Endothelial cell of umbilical vein (primary cell): ENCODE results near the gene SKI. TPM values are rescaled to one million over a fixed set of nuclear protein-coding genes. Genes with fewer than 3 reads are reported as not detected.

Experiments
- BruUV-seq: library from RNA; stranded (reverse); fragments of 400-500 nt; replicated peaks from 2 replicates; lab custom pipeline; 2021; lab: Mats Ljungman, UMichigan
- CTCF ChIA-PET: fragments of 300-600, 350-600 bp; sonication (Branson Sonifier 250); formaldehyde crosslinking; loops from one replicate; lab custom pipeline; 2021; ENCODE audit warnings: antibody characterized with exemption, inconsistent platforms; lab: Charles Lee
- POLR2A ChIA-PET: fragments of 300-600, 350-600 bp; sonication (Branson Sonifier 250); formaldehyde crosslinking; loops from one replicate; lab custom pipeline; 2021; ENCODE audit warnings: antibody characterized with exemption, inconsistent platforms; lab: Charles Lee
- DNase-seq: peaks from one replicate; pipeline ENCODE4 v3.0.0-alpha.2; 2011; ENCODE audit warnings: low read depth, low spot score
- FAIRE-seq: peaks from 2 replicates; lab custom pipeline; 2011; peaks lifted over from hg19 to GRCh38; lab: Jason Lieb, UNC
- H2AFZ ChIP-seq: 2 replicates; pipeline ENCODE4 v1.6.0; 2012; ENCODE audit warnings: low read depth, low read length, control low read depth, inconsistent platforms
- H3K27ac ChIP-seq: 2 replicates; pipeline ENCODE4 v1.5.1; 2011; ENCODE audit warnings: low read depth, mild to moderate bottlenecking, control low read depth, low read length, moderate library complexity; ENCODE audit not compliant: insufficient read depth
- H3K27me3 ChIP-seq, 2 experiments: 2 replicates each; pipeline versions ENCODE4 v1.6.0 to v1.6.1; 2011; ENCODE audit warnings: low read length in 2 of 2, mixed read lengths in 1 of 2; ENCODE audit not compliant: control insufficient read depth in 2 of 2, insufficient read depth in 2 of 2
- H3K36me3 ChIP-seq, 2 experiments: 2 replicates in 1 of 2; 3 replicates in 1 of 2; pipeline ENCODE4 v1.5.1; 2011; ENCODE audit warnings: low read length in 2 of 2, mild to moderate bottlenecking in 1 of 2, moderate library complexity in 1 of 2; ENCODE audit not compliant: control insufficient read depth in 2 of 2, insufficient read depth in 2 of 2; ENCODE audit errors: extremely low read depth in 1 of 2
- H3K4me1 ChIP-seq: 3 replicates; pipeline ENCODE4 v1.5.1; 2011; ENCODE audit warnings: mild to moderate bottlenecking, low read length; ENCODE audit not compliant: control insufficient read depth, insufficient read depth; ENCODE audit errors: extremely low read depth
- H3K4me2 ChIP-seq: 2 replicates; pipeline ENCODE4 v1.6.1; 2011; ENCODE audit warnings: low read length, control low read depth, mixed read lengths; ENCODE audit not compliant: insufficient read depth
- H3K4me3 ChIP-seq, 3 experiments: fragments of 200-600 bp in 1 of 3; sonication (generic), shearing (Covaris generic) in 1 of 3; replicated peaks in 1 of 3; 2 replicates each; pipeline ENCODE4 v1.5.1; 2011 to 2016; ENCODE audit warnings: control low read depth in 3 of 3, low read length in 3 of 3, mild to moderate bottlenecking in 2 of 3, inconsistent platforms in 1 of 3, low read depth in 1 of 3, moderate library complexity in 1 of 3; ENCODE audit not compliant: insufficient read depth in 1 of 3
- H3K79me2 ChIP-seq: 2 replicates; pipeline ENCODE4 v1.6.0; 2012; ENCODE audit warnings: low read length, inconsistent platforms; ENCODE audit not compliant: control insufficient read depth, insufficient read depth
- H3K9ac ChIP-seq: replicated peaks from 2 replicates; pipeline ENCODE3; 2011; ENCODE audit warnings: low read length, control low read depth; ENCODE audit not compliant: insufficient read depth; ENCODE audit errors: extremely low read depth
- H3K9me1 ChIP-seq: replicated peaks from 3 replicates; pipeline ENCODE4 v1.6.0; 2011; ENCODE audit warnings: mild to moderate bottlenecking, low read length; ENCODE audit not compliant: control insufficient read depth, insufficient read depth; ENCODE audit errors: extremely low read depth
- H3K9me3 ChIP-seq: replicated peaks from 2 replicates; pipeline ENCODE4 v1.5.1; 2012; ENCODE audit warnings: low read length, inconsistent platforms; ENCODE audit not compliant: control insufficient read depth, insufficient read depth
- H4K20me1 ChIP-seq: replicated peaks from 2 replicates; pipeline ENCODE3; 2011; ENCODE audit warnings: mild to moderate bottlenecking, low read length; ENCODE audit not compliant: control insufficient read depth, insufficient read depth; ENCODE audit errors: extremely low read depth
- CTCF ChIP-seq, 2 donors: IDR thresholded peaks; 1 replicate in 1 of 2; 2 replicates in 1 of 2; pipeline ENCODE4 v1.5.1; 2011; ENCODE audit warnings: low read length in 2 of 2, mild to moderate bottlenecking in 2 of 2, moderate library complexity in 2 of 2, control low read depth in 1 of 2, inconsistent platforms in 1 of 2, low read depth in 1 of 2; ENCODE audit not compliant: insufficient read depth in 1 of 2; ENCODE audit errors: extremely low read depth in 1 of 2
- EZH2 ChIP-seq: IDR thresholded peaks from 2 replicates; pipeline ENCODE4 v1.6.1; 2012; ENCODE audit warnings: borderline replicate concordance, low read depth, mild to moderate bottlenecking, moderate library complexity, low read length, inconsistent platforms; ENCODE audit not compliant: severe bottlenecking
- FOS ChIP-seq: IDR thresholded peaks from 2 replicates; pipeline ENCODE4 v1.6.1; 2011; ENCODE audit warnings: mild to moderate bottlenecking, low read length, moderate library complexity, borderline replicate concordance; ENCODE audit not compliant: insufficient read depth
- GATA2 ChIP-seq: IDR thresholded peaks from 2 replicates; pipeline ENCODE4 v1.7.0; 2011; ENCODE audit warnings: low read depth, mild to moderate bottlenecking, moderate library complexity, mixed read lengths, low read length; ENCODE audit not compliant: insufficient read length, insufficient read depth
- JUN ChIP-seq: IDR thresholded peaks from 2 replicates; pipeline ENCODE4 v1.6.1; 2011; ENCODE audit warnings: borderline replicate concordance, low read depth; ENCODE audit not compliant: insufficient read length, insufficient read depth
- MAX ChIP-seq: IDR thresholded peaks from 2 replicates; pipeline ENCODE4 v1.6.1; 2011; ENCODE audit not compliant: insufficient read depth, insufficient read length
- MYC ChIP-seq: IDR thresholded peaks from one replicate; pipeline ENCODE4 v1.6.1; 2011; ENCODE audit warnings: mild to moderate bottlenecking, low read depth, low read length
- POLR2A ChIP-seq: IDR thresholded peaks from 2 replicates; pipeline ENCODE4 v1.6.1; 2012; ENCODE audit warnings: low read depth, mild to moderate bottlenecking, control low read depth, low read length
- POLR2AphosphoS5 ChIP-seq: IDR thresholded peaks from 2 replicates; pipeline ENCODE4 v1.6.1; 2012; ENCODE audit warnings: low read depth, mild to moderate bottlenecking, control low read depth, low read length, moderate library complexity; ENCODE audit not compliant: insufficient read depth
- dilution Hi-C: fragments of 300-500 bp; cut with MboI; formaldehyde crosslinking; loops from one replicate; pipeline ENCODE4 v1.15.0; 2019; ENCODE audit warnings: low sequenced_read_pairs; ENCODE audit not compliant: extremely low pct_ligation_motif_present
- intact Hi-C: fragments of 100-400 bp; cut with micrococcal nuclease; formaldehyde crosslinking; loops from one replicate; pipeline ENCODE4 v1.10.0; 2022
- polyA plus RNA-seq, 4 experiments: library from polyadenylated mRNA; depleted of rRNA in 3 of 4; stranded (reverse) in 3 of 4; unstranded in 1 of 4; fragments of >200 nt; gene quantifications; 2 replicates each; pipeline versions ENCODE4 v1.2.1 to v1.2.3, GENCODE V29; 2011 to 2012; ENCODE audit warnings: missing spikeins in 1 of 4
- total RNA-seq: library from RNA; stranded (reverse); gene quantifications from 2 replicates; pipeline ENCODE4 v1.2.3, GENCODE V29; 2021

The SKI gene
- total and polyA plus RNA-seq, 2 donors (not counting 3 experiments of a cell fraction or from before 2014, with no cell fraction given) = 11.6 to 80.3 TPM

GRCh38 chr1:2239013-2239370 is 10.9 kb downstream of the SKI start:
- Histone ChIP-seq H3K36me3 (peaks cover 0 to 14% of the 10 kb centered on the region in 2 experiments), H4K20me1 (no peaks in the 10 kb centered on the region), H3K9ac (no peak overlapping the region), H3K27me3 (no peaks in the 10 kb centered on the region), H3K4me2 (no peak overlapping the region), H3K4me1 (peaks cover 11% of the 10 kb centered on the region), H3K9me3 (no peaks in the 10 kb centered on the region), H3K27ac (no peak overlapping the region), H3K9me1 (no peaks in the 10 kb centered on the region), H2AFZ (no peak overlapping the region), H3K4me3 (no peak overlapping the region), H3K79me2 (peaks cover 98% of the 10 kb centered on the region)
- ChIA-PET CTCF (interaction anchor here (1.3 kb wide), 1 partner anchor 44 kb away, joined by 3 read pairs; the partner anchor contains the start of gene FAAP20), POLR2A (no interaction called here)
- DNase-seq (no peak), FAIRE-seq (peak; percentile 53)
- no TSS peak for BruUV-seq
- intact Hi-C loops (no loop called here), dilution Hi-C loops (no loop called here)
- TF ChIP-seq MAX = no peak
- TF ChIP-seq MYC = no peak
- TF ChIP-seq JUN = no peak
- no peak for TF ChIP-seq POLR2AphosphoS5
- no peak for TF ChIP-seq FOS
- TF ChIP-seq CTCF (IDR thresholded peaks at IDR 0.05; ENCODE audit: extremely low read depth in 1 of 2, insufficient read depth in 1 of 2, low read depth in 1 of 2, low read length in 2 of 2) = no peak
- TF ChIP-seq EZH2 = no peak
- TF ChIP-seq GATA2 = no peak
- TF ChIP-seq POLR2A = no peak
